NCI-H510A (cell line): ENCODE measurements around the gene CELF4.

Experiments used
- DNase-seq: peaks from one replicate; lab custom pipeline; 2025; lab: John Stamatoyannopoulos, UW

The CELF4 gene

GRCh38 chr18:37348729-37349128 is 216.9 kb downstream of the CELF4 start:
- DNase-seq: no peak

DNA sequence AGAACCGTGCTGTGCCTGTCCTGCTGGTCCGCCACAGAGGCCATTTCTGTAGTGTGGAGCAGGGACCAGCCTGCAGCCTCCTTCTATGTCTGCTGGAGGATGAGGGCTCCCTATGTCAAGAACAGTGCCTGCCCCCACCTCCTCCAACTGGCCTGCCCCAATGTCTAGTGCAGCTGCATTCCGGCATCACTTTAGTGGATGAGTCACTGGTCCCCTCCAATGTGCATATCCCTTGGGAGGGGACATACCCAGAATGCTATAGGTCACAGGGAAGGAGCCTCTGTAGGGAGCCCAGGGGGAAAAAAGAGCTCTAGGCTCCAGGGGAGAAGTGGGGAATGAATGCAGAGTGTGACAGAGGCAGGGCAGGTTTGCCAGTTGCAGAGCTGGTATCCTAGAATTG is 219.6 kb downstream of the CELF4 start:
- no peak for DNase-seq

DNA sequence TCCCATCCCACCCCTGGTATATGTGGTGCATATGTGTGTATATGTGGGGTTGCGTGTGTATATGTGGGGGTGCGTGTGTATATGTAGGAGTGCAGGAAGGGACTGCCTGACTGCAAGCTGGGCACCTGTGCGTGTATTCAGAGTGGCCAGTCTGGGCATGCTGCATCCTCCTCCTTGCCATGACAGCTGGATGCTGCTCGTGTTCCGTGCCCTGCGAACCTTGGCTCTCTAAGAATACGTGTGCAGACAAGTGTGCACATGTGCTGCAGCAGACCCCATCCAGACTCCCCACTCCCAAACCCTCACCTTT is 222.1 kb downstream of the CELF4 start:
- DNase-seq: no peak

DNA sequence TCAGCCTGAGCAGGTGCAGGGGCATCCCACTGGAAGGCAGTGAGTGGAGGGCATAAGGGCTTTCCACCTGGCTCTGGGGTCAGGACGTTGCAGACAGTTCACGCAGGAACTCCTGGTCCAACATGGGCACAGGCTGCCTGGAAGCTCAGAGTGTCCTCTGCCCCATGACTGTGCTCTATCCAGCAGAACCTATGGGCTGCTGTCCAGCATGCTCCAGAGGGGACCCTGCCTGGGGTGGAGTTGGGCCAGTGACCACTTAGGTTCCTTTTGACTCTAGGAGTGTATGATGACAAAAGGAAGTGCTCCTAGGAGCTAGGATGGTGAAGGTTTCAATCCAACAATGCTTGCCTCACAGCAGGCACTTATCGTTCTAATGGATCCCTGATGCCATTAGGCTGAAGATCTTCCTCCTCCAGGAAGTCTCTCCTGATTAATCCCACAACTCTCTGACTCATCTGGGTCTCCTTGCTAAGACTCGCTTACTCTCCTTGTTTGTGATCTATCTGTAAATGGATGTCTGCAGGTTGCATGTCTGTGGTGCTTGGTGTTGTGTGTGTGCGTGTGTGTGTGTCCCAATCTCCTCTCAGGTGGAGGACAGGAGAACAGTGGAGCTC is 224.0 kb downstream of the CELF4 start:
- no peak for DNase-seq

DNA sequence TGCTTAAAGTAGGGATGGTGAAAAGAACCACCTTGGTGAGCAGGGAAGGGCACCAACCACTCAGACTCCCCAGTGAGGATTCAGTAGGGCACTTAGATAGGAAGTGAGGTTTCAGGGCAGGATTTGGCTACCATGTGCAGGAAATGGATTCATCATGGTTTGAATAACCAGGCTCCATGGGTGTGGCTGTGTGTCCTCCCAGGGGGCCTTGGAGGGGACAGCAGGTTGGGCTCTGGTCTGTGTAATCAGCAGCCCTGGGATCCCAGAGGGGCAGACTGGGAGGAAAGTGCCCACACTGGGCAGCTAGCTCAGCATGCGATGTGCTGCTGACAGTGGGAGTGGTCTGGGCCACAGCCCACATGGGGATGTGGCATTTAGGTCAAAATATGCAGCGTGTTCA is 224.6 kb downstream of the CELF4 start:
- no peak for DNase-seq

GRCh38 chr18:37339701-37340215 is 225.8 kb downstream of the CELF4 start:
- no peak for DNase-seq

- DNase-seq: no peak
These were observed 228.9 kb downstream of the CELF4 start for GRCh38 chr18:37336568-37337285.

- no peak for DNase-seq
These were observed 230.2 kb downstream of the CELF4 start for GRCh38 chr18:37335409-37335736.

GRCh38 chr18:37334631-37335408 is 230.8 kb downstream of the CELF4 start:
- DNase-seq: no peak

GRCh38 chr18:37332628-37333420 is 232.8 kb downstream of the CELF4 start:
- no peak for DNase-seq

DNA sequence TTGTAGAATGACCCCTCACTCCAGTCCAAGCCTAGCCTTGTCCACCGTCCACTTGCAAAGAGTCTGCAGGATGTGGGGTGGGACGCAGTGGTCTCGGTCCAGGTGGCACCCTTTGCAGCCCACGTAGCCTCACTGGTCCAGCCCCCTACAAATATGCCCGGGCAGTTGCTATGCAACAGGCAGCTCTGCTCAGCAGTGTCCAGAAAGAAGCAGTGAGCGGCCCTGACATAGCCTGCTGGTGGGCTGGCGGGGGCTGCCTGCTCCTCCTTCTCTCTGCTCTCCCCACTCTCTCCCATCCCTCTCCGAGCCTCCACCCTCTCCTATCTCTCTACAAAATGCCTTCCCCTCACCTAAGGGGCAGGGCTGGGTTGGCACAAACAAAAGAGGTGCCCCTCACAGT is 233.4 kb downstream of the CELF4 start:
- DNase-seq: no peak

DNA sequence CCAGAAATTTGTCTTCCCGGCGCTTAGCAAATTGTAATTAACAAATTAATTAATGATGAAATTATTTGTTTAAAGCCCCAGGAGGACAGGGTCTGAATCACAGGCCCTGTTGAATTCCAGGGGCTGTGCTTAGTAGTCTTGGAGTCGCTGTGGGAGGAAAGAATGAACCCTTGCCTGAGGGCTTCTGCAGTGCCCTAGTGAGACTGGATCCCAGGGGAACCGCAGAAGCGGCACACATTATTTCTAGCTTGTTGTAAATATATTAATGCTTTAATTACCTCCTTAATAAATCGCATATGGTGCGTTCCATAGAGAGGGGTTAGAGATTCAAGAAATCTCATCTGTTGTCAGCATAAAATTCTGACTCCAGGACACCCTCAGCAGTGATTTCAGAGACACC is 235.4 kb downstream of the CELF4 start:
- no peak for DNase-seq

- no peak for DNase-seq
These were observed 236.5 kb downstream of the CELF4 start for GRCh38 chr18:37328946-37329719.

DNA sequence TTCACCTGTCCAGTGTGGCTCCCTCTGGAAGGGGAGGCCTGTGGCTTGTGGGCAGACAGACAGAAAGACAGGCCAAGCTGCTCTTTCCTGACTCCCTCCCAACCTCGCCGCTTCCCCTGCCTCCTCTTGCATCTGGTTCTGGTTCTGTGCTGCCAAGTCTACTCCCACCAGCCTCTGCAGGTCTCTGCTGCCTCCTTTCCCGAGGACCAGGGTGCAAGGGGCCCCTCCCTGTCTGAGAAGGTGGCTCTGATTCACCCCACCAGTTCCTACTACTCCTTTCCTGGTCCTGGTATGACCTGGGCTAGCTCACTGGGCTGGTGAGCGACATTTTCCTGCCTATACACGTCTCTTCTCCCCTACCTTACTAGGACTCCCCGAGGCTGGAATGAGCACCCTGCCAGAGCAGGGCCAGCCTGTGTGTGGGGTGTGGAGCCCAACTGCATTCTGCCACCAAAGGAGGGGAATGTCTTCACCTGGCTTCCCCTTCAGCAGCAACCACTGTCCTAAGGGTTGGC is 238.5 kb downstream of the CELF4 start:
- no peak for DNase-seq

GRCh38 chr18:37322492-37323035 is 243.0 kb downstream of the CELF4 start:
- peak; percentile 38 for DNase-seq

DNA sequence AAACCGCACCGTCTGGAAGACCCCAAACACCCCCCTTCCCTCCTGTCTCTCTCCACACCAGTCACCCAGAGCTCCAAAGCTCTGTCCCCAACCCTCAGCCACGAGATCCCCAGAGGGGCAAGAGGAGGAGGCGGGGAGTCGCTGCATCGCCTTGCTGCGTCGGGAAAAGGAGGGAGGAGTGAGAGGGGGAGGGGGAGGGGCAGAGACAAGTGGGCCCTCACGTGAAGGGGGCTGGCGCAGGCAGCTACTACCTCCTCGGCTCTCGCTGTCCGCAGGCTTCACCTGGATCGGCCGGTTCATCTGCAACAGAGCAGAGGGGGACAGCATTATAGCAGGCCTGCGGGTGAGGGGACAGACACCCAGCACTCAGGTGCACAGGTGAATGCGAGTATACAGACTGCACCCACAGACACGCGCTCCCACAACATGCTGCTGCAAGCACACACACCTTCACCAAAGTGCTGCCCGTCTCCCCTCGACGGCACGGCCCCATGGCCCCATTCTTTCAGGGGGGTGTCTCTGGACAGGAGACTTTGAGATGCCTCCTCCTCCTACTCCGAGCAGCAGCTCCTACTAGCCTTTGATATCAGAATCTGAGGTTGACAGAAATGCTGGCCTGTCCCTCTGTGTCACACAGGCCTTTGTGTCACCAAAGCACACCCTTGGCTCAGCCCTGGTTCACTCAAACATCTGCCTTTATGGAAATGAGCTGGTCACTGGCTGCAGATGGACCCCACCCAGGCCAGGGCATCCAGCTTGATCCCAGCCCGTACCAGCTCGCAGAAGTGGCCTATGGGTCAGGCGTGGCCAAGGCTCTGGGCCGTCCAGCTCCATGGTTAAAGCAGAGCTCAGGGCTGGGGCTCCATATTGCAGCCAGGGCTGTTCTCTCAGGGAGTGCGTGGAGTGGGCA is 243.8 kb downstream of the CELF4 start:
- DNase-seq: peak; percentile 12

DNA sequence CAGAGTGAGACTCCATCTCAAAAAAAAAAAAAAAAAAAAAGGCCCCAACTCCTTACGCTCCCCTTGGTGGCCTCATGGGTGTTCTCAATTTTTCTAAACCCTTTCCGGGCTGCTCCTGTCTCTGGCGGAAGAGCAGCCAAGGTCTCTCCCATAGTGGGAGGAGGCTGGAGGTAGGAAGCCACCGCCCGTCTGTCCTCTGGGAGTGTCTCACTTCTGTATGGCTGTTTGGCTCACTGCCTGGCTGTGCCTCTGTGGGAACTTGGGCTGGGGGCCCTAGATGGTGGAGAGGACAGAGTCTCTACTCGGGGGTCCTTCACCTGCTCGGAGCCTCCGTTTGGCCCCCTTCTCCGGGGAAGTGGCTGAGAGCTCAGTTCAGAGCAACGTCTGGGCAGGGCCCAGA is 245.3 kb downstream of the CELF4 start:
- DNase-seq: no peak

DNA sequence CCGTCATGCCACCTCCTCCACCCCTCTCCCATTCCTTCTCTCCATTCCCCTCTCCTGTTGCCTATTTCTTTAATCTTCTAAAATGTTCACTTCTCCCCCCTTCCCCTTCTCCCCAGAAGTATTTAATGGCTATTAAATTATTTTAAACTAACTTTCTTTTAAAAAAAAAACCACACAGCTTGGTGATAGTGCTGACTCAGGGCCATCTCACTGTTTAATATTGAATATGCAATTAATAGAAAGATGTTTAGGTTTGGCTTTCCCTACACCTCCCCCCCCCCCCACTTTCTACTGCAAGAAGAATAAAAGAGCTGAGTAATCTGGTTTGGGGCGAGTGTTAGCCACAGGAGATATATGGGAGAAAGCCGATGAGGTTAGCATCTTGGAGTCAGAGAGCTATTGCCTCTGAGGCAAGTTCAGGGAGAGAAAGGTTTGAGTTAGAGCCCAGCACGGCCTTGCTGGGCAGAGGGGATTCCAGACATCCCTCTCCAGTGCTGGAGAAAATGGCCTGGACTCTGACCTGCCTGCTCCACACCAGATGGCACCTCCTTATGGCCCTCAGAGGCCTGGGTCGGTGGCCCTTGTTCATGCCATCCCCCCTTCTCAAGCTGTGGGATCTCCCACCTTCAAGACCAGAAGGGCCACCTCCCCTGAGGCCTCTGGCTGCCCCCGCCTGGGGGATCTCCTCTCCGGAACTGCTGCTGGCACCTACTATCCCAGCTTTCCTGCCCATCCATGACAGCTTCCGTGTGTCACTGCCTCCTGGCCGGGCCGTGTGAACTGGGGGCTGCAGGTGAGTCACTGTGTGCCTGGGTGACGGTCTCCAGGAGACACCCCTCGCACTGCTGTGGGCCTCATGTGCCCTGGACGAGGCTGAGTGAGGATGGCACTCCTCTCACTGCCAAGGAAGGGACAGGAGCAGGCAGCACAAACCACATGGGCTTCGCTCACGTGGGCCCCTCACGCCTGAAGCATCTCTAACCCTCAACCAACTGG is 246.9 kb downstream of the CELF4 start:
- no peak for DNase-seq

GRCh38 chr18:37317486-37317885 is 248.1 kb downstream of the CELF4 start:
- DNase-seq: no peak
